ENCODE measurements around the gene UTP4. TPM values are rescaled to one million over a fixed set of nuclear protein-coding genes. Genes with fewer than 3 reads are reported as not detected.

Gene UTP4
- total RNA-seq, 1 donor from 2014 or later, result 13.7 TPM

GRCh38 chr16:69217433-69217832, 85.0 kb downstream of the UTP4 start:
- peak; percentile 55 for DNase-seq (ENCODE audit: low spot score)

Other genes with a start within 250 kb of the UTP4 start
- 10.4 TPM for gene HAS3, start 27.0 kb upstream of the UTP4 start, total RNA-seq (ENCODE audit: insufficient read depth, low replicate concordance)
- 46.5 TPM for gene CHTF8, start 61 bp upstream of the UTP4 start, total RNA-seq (ENCODE audit: insufficient read depth, low replicate concordance)
- 174 TPM for gene SNTB2, start 54.5 kb downstream of the UTP4 start, total RNA-seq (ENCODE audit: insufficient read depth, low replicate concordance)
- gene VPS4A, start 178.7 kb downstream of the UTP4 start, total RNA-seq (ENCODE audit: insufficient read depth, low replicate concordance), result 44.5 TPM
- 3.1 TPM for gene PDF, start 197.9 kb downstream of the UTP4 start, total RNA-seq (ENCODE audit: insufficient read depth, low replicate concordance)
- gene COG8, start 206.9 kb downstream of the UTP4 start, total RNA-seq (ENCODE audit: insufficient read depth, low replicate concordance), result 47.7 TPM
- 12.5 TPM for gene NIP7, start 207.1 kb downstream of the UTP4 start, total RNA-seq (ENCODE audit: insufficient read depth, low replicate concordance)
- not detected for gene TMED6, start 219.1 kb downstream of the UTP4 start, total RNA-seq (ENCODE audit: insufficient read depth, low replicate concordance)